Neural cell (in vitro differentiated cells): ENCODE data around the gene SLC44A5. TPM values are rescaled to one million over a fixed set of nuclear protein-coding genes. Genes with fewer than 3 reads are reported as not detected.

Source experiments
- H2AFZ ChIP-seq: fragments of 200-600, 300-800 bp; sonication (generic), shearing (Covaris generic); 2 replicates; pipeline ENCODE4 v1.6.0; 2014; ENCODE audit warnings: low read depth, mild to moderate bottlenecking, antibody characterized with exemption, low read length, moderate library complexity
- H3F3A ChIP-seq: fragments of 200-600 bp; shearing (Covaris generic); 2 replicates; pipeline ENCODE4 v1.6.1; 2016; ENCODE audit warnings: mild to moderate bottlenecking, moderate library complexity, mixed read lengths, antibody characterized with exemption, low read length; ENCODE audit not compliant: insufficient read depth, poor library complexity, severe bottlenecking
- H3K27ac ChIP-seq: fragments of 200-600, 300-800 bp; sonication (generic), shearing (Covaris generic); 2 replicates; pipeline ENCODE4 v1.5.1; 2014; ENCODE audit warnings: mild to moderate bottlenecking, low read length, moderate library complexity
- H3K27me3 ChIP-seq: fragments of 300-800, 200-600 bp; sonication (generic), shearing (Covaris generic); 2 replicates; pipeline ENCODE4 v1.6.0; 2014; ENCODE audit warnings: mild to moderate bottlenecking, low read depth, low read length, moderate library complexity; ENCODE audit not compliant: insufficient read depth
- H3K36me3 ChIP-seq: fragments of 300-800, 200-600 bp; sonication (generic), shearing (Covaris generic); 2 replicates; pipeline ENCODE4 v1.5.1; 2014; ENCODE audit warnings: mild to moderate bottlenecking, antibody characterized with exemption, low read length, moderate library complexity; ENCODE audit not compliant: insufficient read depth
- H3K4me2 ChIP-seq: fragments of 300-800, 200-600 bp; sonication (generic), shearing (Covaris generic); 2 replicates; pipeline ENCODE4 v1.6.0; 2014; ENCODE audit warnings: mild to moderate bottlenecking, low read length
- H3K4me3 ChIP-seq: fragments of 300-800, 200-600 bp; sonication (generic), shearing (Covaris generic); 2 replicates; pipeline ENCODE4 v1.5.1; 2014; ENCODE audit warnings: mild to moderate bottlenecking, low read length, moderate library complexity
- H3K79me2 ChIP-seq: fragments of 200-600 bp; shearing (Covaris generic); replicated peaks from 2 replicates; pipeline ENCODE4 v1.6.0; 2014; ENCODE audit warnings: mild to moderate bottlenecking, low read length, moderate library complexity; ENCODE audit not compliant: insufficient read depth
- H3K9ac ChIP-seq: fragments of 300-800, 200-600 bp; sonication (generic), shearing (Covaris generic); 2 replicates; pipeline ENCODE4 v1.6.1; 2016; ENCODE audit warnings: mild to moderate bottlenecking, low read length, mixed read lengths
- H3K9me2 ChIP-seq: fragments of 200-600 bp; shearing (Covaris generic); 2 replicates; pipeline ENCODE4 v1.6.1; 2016; ENCODE audit warnings: mild to moderate bottlenecking, low read length, mixed read lengths; ENCODE audit not compliant: insufficient read depth
- H3K9me3 ChIP-seq: fragments of 200-600, 300-800 bp; sonication (generic), shearing (Covaris generic); 2 replicates; pipeline ENCODE4 v1.6.1; 2016; ENCODE audit warnings: mild to moderate bottlenecking, mixed run types, low read length, moderate library complexity, mixed read lengths
- H4K20me1 ChIP-seq: fragments of 200-600 bp; shearing (Covaris generic); 2 replicates; pipeline ENCODE4 v1.6.1; 2016; ENCODE audit warnings: mild to moderate bottlenecking, mixed run types; ENCODE audit not compliant: insufficient read depth
- EP300 ChIP-seq: fragments of 450-650 bp; conservative IDR thresholded peaks from 2 replicates; pipeline ENCODE4 v1.6.1; 2014; ENCODE audit warnings: antibody characterized with exemption, mild to moderate bottlenecking, moderate library complexity; ENCODE audit not compliant: poor library complexity, severe bottlenecking
- EZH2 ChIP-seq: fragments of 200-600, 300-800 bp; shearing (Covaris generic), sonication (generic); IDR thresholded peaks from 2 replicates; pipeline ENCODE4 v1.6.1; 2014; ENCODE audit warnings: antibody characterized with exemption, low read length, borderline replicate concordance, mild to moderate bottlenecking; ENCODE audit not compliant: insufficient read depth, poor library complexity, severe bottlenecking
- MXI1 ChIP-seq: fragments of 450-650 bp; conservative IDR thresholded peaks from 2 replicates; pipeline ENCODE4 v1.6.1; 2014; ENCODE audit warnings: antibody characterized with exemption, mild to moderate bottlenecking; ENCODE audit not compliant: poor library complexity, severe bottlenecking
- POLR2AphosphoS5 ChIP-seq: IDR thresholded peaks from 2 replicates; pipeline ENCODE4 v1.6.1; 2012
- RAD21 ChIP-seq: fragments of 450-650 bp; conservative IDR thresholded peaks from 2 replicates; pipeline ENCODE4 v1.6.1; 2014; ENCODE audit warnings: antibody characterized with exemption, mild to moderate bottlenecking, moderate library complexity
- SMC3 ChIP-seq: fragments of 450-650 bp; conservative IDR thresholded peaks from 2 replicates; pipeline ENCODE4 v1.6.1; 2014; ENCODE audit warnings: antibody characterized with exemption, mild to moderate bottlenecking, moderate library complexity; ENCODE audit not compliant: poor library complexity
- TAF1 ChIP-seq: IDR thresholded peaks from 2 replicates; pipeline ENCODE4 v1.6.1; 2012; ENCODE audit warnings: low read depth
- polyA plus RNA-seq: library from polyadenylated mRNA; depleted of rRNA; stranded (reverse); fragments of >200 nt; gene quantifications from 2 replicates; pipeline ENCODE4 v1.2.3, GENCODE V29; 2014
- TF ChIP-seq, protein P1 (sequence below): fragments of 450-650 bp; IDR thresholded peaks from 2 replicates; pipeline ENCODE4 v1.5.1; 2014; ENCODE audit warnings: antibody characterized with exemption, mild to moderate bottlenecking, moderate library complexity; ENCODE audit not compliant: poor library complexity, severe bottlenecking
- TF ChIP-seq, protein P2 (sequence below): IDR thresholded peaks from 2 replicates; pipeline ENCODE4 v1.6.1; 2012; ENCODE audit warnings: borderline replicate concordance

Gene SLC44A5
- polyA plus RNA-seq, 1 donor from 2014 or later: 53.0 TPM

DNA sequence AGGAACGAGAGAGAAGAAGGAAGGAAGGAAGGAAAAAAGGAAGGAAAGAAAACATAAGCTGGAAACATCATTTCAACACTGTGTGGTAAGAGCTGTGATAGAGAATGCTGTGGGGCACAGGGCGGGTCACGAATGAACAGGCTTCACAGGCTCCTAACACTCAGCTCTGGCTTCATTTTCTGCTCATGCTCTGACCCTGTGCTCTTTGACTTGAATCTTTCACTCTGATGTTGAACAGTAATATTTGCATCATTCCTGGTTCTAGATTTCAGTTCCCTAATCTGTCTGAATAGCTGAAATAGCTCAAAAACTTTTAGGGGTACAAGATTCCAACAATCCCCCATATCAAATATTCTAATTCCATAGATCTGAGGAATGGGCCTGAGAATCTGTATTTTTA, 269.4 kb downstream of the SLC44A5 start:
- TF ChIP-seq, protein P1, sequence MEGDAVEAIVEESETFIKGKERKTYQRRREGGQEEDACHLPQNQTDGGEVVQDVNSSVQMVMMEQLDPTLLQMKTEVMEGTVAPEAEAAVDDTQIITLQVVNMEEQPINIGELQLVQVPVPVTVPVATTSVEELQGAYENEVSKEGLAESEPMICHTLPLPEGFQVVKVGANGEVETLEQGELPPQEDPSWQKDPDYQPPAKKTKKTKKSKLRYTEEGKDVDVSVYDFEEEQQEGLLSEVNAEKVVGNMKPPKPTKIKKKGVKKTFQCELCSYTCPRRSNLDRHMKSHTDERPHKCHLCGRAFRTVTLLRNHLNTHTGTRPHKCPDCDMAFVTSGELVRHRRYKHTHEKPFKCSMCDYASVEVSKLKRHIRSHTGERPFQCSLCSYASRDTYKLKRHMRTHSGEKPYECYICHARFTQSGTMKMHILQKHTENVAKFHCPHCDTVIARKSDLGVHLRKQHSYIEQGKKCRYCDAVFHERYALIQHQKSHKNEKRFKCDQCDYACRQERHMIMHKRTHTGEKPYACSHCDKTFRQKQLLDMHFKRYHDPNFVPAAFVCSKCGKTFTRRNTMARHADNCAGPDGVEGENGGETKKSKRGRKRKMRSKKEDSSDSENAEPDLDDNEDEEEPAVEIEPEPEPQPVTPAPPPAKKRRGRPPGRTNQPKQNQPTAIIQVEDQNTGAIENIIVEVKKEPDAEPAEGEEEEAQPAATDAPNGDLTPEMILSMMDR: no peak
- TF ChIP-seq POLR2AphosphoS5: no peak
- no peak for TF ChIP-seq EP300
- TF ChIP-seq, protein P2, sequence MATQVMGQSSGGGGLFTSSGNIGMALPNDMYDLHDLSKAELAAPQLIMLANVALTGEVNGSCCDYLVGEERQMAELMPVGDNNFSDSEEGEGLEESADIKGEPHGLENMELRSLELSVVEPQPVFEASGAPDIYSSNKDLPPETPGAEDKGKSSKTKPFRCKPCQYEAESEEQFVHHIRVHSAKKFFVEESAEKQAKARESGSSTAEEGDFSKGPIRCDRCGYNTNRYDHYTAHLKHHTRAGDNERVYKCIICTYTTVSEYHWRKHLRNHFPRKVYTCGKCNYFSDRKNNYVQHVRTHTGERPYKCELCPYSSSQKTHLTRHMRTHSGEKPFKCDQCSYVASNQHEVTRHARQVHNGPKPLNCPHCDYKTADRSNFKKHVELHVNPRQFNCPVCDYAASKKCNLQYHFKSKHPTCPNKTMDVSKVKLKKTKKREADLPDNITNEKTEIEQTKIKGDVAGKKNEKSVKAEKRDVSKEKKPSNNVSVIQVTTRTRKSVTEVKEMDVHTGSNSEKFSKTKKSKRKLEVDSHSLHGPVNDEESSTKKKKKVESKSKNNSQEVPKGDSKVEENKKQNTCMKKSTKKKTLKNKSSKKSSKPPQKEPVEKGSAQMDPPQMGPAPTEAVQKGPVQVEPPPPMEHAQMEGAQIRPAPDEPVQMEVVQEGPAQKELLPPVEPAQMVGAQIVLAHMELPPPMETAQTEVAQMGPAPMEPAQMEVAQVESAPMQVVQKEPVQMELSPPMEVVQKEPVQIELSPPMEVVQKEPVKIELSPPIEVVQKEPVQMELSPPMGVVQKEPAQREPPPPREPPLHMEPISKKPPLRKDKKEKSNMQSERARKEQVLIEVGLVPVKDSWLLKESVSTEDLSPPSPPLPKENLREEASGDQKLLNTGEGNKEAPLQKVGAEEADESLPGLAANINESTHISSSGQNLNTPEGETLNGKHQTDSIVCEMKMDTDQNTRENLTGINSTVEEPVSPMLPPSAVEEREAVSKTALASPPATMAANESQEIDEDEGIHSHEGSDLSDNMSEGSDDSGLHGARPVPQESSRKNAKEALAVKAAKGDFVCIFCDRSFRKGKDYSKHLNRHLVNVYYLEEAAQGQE: no peak
- TF ChIP-seq MXI1: no peak
- TF ChIP-seq TAF1: no peak
- no peak for TF ChIP-seq SMC3
- no peak for TF ChIP-seq RAD21
- no peak for TF ChIP-seq EZH2
- H2AFZ ChIP-seq: no peak overlapping the region
- H3K9me2 ChIP-seq: no peaks in the 10 kb centered on the region
- H3K27me3 ChIP-seq: no peaks in the 10 kb centered on the region
- H4K20me1 ChIP-seq: no peaks in the 10 kb centered on the region
- H3K4me3 ChIP-seq: no peak overlapping the region
- peak overlapping the region; percentile 79 for H3K27ac ChIP-seq
- H3K36me3 ChIP-seq: no peaks in the 10 kb centered on the region
- peak overlapping the region; percentile 10 for H3K9ac ChIP-seq
- no peaks in the 10 kb centered on the region for H3K79me2 ChIP-seq
- no peaks in the 10 kb centered on the region for H3K9me3 ChIP-seq
- H3F3A ChIP-seq: peaks cover 13% of the 10 kb centered on the region
- H3K4me2 ChIP-seq: peak overlapping the region; percentile 66

DNA sequence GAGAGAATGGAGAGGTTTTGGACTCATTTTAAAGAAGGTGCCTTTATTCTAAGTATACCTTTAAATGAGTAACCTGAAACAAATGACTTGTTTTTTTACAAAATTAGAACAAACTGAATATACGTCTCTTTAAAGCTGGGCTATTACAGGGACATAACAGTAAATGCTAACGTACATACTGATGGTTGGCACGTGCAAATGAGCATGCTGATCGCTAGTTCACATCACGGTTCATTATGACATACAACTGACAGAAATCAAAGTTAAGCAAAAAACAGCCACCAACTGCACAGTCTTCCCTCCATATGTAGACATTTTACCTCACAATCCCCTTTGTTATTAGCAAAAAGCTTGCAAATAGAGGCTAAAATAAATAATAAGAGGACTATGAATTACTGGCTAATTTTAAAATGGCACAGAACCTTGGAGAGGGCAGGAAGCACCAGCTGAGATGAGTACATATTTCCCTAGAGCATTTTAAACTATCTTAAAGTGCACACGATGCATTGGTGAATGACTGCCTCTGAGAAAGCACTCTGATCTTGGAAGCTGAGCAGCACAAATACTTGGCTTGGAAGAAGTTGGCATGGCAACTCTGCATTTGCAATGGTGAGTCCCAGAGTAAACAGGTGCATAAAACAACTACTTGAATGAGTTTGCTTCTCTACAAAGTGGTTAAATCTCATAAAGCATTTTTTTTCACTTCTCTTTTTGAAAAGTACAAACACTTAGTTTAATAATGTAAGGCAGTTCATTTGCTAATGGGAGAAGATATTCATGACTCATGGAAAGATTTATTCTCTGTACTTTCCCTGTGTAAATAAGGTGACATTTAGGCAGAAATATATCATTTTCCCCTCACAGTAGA, 272.1 kb downstream of the SLC44A5 start:
- H3F3A ChIP-seq: peaks cover 13% of the 10 kb centered on the region
- no peak overlapping the region for H2AFZ ChIP-seq
- no peaks in the 10 kb centered on the region for H3K9me2 ChIP-seq
- H3K27me3 ChIP-seq: no peaks in the 10 kb centered on the region
- H3K9ac ChIP-seq: peak overlapping the region; percentile 52
- H3K36me3 ChIP-seq: no peaks in the 10 kb centered on the region
- peak overlapping the region; percentile 58 for H3K4me3 ChIP-seq
- H3K9me3 ChIP-seq: no peaks in the 10 kb centered on the region
- no peaks in the 10 kb centered on the region for H3K79me2 ChIP-seq
- peak overlapping the region; percentile 54 for H3K4me2 ChIP-seq
- peak overlapping the region; percentile 84 for H3K27ac ChIP-seq
- H4K20me1 ChIP-seq: no peaks in the 10 kb centered on the region
- TF ChIP-seq MXI1 (peak; percentile 65), POLR2AphosphoS5 (peak; percentile 63), EP300 (peak; percentile 73), RAD21 (peak; percentile 26)
- TF ChIP-seq, protein P2: no peak
